Hair follicle dermal papilla cell (primary cell): ENCODE results near the gene PALM2AKAP2. TPM values are rescaled to one million over a fixed set of nuclear protein-coding genes. Genes with fewer than 3 reads are reported as not detected.

Source experiments
- total RNA-seq: library from RNA; depleted of rRNA; stranded (reverse); fragments of >200 nt; gene quantifications from 2 replicates; pipeline ENCODE4 v1.2.3, GENCODE V29; 2012

The PALM2AKAP2 gene
- 21.5 and 33.4 TPM in 2 replicates for total RNA-seq

DNA sequence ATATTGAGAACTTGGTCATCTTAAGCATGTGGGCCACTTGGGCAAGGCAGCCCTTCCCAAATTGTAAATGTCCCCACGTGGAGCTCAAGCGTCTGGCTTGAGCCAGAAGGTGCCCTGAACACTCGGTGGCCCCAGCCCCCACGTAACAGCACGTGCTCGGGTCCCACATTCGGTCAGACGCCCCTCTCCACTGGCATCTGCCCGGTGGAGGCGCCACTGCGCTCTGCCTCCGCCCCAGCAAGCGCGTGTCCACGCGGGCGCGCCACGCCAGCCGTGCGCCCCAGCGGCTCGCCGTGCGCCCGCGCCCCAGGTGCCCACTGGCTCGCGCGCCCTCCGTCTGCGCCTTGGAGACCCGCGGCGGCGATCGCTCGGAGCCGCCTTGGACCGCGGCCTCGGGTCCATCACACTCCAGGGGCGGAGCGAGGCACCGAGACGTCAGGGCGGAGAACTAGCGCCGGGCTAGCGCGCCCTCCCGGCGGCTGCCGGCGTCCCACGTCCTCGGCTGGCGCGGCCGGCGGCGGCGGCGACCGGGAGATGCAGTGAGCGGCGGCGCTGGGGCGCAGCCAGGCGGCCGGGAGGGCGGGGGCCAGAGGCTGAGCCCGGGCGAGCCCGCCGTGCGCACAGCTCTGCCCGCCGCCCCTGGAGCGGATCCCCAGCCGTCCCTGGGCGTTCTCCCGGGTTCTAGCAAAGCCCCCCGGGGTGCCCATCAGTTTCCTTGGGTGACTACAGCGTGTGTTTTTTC lies at the start of gene PALM2AKAP2:
PALM2AKAP2 (plus strand) TSS at position 488 of the 742 bp plus-strand sequence. CDS start 291 bp downstream, outside the sequence.

